Measurements from ENCODE around the gene PPP2R2C. TPM values are rescaled to one million over a fixed set of nuclear protein-coding genes. Genes with fewer than 3 reads are reported as not detected.

Gene PPP2R2C
- total RNA-seq, 3 donors from 2014 or later, result 0.16 to 0.66 (median 0.44) TPM

GRCh38 chr4:6468376-6468775 is 4.0 kb downstream of the PPP2R2C start:
- H3K27ac ChIP-seq, result no peak overlapping the region
- TF ChIP-seq CTCF (IDR thresholded peaks at IDR 0.05), result no peak
- no peak for TF ChIP-seq POLR2A (IDR thresholded peaks at IDR 0.05)
- no peak for TF ChIP-seq POLR2AphosphoS5 (IDR thresholded peaks at IDR 0.05)
- intact Hi-C loops (cut with DNase I; ENCODE audit: low total_unique reads), result loop anchor here (5.0 kb wide), 1 partner anchor 1731 kb away; no protein-coding TSS in a partner anchor
- H3K4me1 ChIP-seq, result peaks cover 0 to 6% of the 10 kb centered on the region in 2 donors
- no peak for DNase-seq (ENCODE audit: low spot score in 2 of 2)
- no peak overlapping the region for H3K4me3 ChIP-seq
- peaks cover 3 to 44% of the 10 kb centered on the region in 2 donors for H3K27me3 ChIP-seq
- H3K9me3 ChIP-seq, result no peaks in the 10 kb centered on the region
- H3K36me3 ChIP-seq, result no peaks in the 10 kb centered on the region

- DNase-seq (ENCODE audit: low spot score in 2 of 2), result peak in 1 of 2 donors; percentile 12
- no peak overlapping the region for H3K4me3 ChIP-seq
- TF ChIP-seq CTCF (IDR thresholded peaks at IDR 0.05), result no peak
- H3K36me3 ChIP-seq, result no peaks in the 10 kb centered on the region
- peaks cover 0 to 6% of the 10 kb centered on the region in 2 donors for H3K4me1 ChIP-seq
- H3K27me3 ChIP-seq, result peaks cover 3 to 36% of the 10 kb centered on the region in 2 donors
- H3K9me3 ChIP-seq, result no peaks in the 10 kb centered on the region
- intact Hi-C loops (cut with DNase I; ENCODE audit: low total_unique reads), result loop anchor here (5.0 kb wide), 1 partner anchor 1730 kb away; no protein-coding TSS in a partner anchor
- no peak overlapping the region for H3K27ac ChIP-seq
Observed at GRCh38 chr4:6467600-6467999, 4.8 kb downstream of the PPP2R2C start.

GRCh38 chr4:6466756-6467381 is 5.5 kb downstream of the PPP2R2C start:
- Histone ChIP-seq H3K27ac (no peak overlapping the region), H3K36me3 (no peaks in the 10 kb centered on the region), H3K27me3 (peaks cover 3 to 33% of the 10 kb centered on the region in 2 donors), H3K4me1 (peaks cover 0 to 6% of the 10 kb centered on the region in 2 donors), H3K4me3 (no peak overlapping the region), H3K9me3 (no peaks in the 10 kb centered on the region)
- no peak for TF ChIP-seq CTCF (IDR thresholded peaks at IDR 0.05)
- no peak for TF ChIP-seq POLR2AphosphoS5 (IDR thresholded peaks at IDR 0.05)
- TF ChIP-seq POLR2A (IDR thresholded peaks at IDR 0.05), result no peak
- peak in 1 of 2 donors; percentile 9 for DNase-seq (ENCODE audit: low spot score in 2 of 2)
- intact Hi-C loops (cut with DNase I; ENCODE audit: low total_unique reads), result loop anchor here (5.0 kb wide), 1 partner anchor 1730 kb away; no protein-coding TSS in a partner anchor

DNA sequence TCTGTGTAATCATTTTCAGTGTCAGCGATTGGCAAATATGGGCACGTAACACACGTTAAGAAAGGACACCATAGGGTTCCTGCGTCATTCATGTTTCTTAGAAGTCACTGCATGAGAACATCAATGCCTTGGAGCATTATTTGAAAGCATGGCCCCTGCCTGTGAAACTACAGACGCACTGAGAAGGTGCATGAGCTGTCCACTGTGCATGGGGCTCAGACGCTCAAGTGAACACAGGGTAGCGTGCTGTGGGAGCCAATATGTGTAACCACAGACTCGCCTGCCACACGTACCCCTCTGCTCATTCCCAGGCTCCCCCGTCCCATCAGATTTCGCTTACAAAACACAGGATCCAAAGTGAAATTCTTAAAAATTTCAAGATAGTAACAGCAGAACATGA is 6.5 kb downstream of the PPP2R2C start:
- intact Hi-C loops (cut with DNase I; ENCODE audit: low total_unique reads), result loop anchor here (5.0 kb wide), 1 partner anchor 1729 kb away; no protein-coding TSS in a partner anchor
- peak in 1 of 2 donors; percentile 2 for DNase-seq (ENCODE audit: low spot score in 2 of 2)
- TF ChIP-seq CTCF (IDR thresholded peaks at IDR 0.05), result no peak
- TF ChIP-seq POLR2A (IDR thresholded peaks at IDR 0.05), result no peak
- TF ChIP-seq POLR2AphosphoS5 (IDR thresholded peaks at IDR 0.05), result no peak
- H3K9me3 ChIP-seq, result no peaks in the 10 kb centered on the region
- H3K4me3 ChIP-seq, result no peak overlapping the region
- peaks cover 0 to 24% of the 10 kb centered on the region in 2 donors for H3K27me3 ChIP-seq
- H3K36me3 ChIP-seq, result no peaks in the 10 kb centered on the region
- H3K4me1 ChIP-seq, result peaks cover 0 to 2% of the 10 kb centered on the region in 2 donors
- H3K27ac ChIP-seq, result no peak overlapping the region

DNA sequence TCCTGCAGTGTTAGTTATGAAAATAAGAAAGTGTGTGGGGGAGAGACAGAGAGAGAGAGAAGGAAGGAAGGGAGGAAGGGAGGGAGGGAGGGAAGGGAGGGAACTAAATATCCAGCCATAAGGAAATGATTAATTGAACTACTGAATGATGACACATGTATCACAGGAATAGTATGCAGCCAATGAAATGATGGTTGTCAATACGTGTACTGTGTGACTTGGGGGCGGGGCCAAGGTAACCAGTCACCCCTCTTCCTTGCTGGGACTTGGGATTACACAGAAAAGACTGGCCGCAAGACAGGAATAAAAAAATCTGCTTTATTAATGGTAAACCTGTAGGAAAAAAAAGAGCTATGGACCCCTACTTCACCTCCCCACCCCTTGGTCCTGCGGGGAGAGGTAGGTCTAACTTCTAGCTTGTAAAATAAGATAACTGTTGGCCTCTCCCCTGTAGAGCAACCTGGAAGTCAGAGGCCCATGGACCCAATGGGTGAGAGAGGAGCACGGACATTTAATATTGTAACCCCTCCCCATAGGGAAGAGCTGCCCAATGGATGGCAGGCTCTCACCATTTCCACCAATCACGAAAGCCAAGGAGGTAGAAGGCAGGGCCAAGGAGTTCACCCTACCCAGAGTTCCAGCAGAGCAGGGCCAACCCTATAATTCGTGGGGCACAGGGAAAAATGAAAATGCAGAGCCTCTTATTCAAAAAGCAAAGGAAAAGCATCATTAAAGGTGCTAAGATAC is 7.4 kb downstream of the PPP2R2C start:
- Histone ChIP-seq H3K27me3 (peaks cover 0 to 15% of the 10 kb centered on the region in 2 donors), H3K9me3 (no peaks in the 10 kb centered on the region), H3K27ac (no peak overlapping the region), H3K4me1 (no peaks in the 10 kb centered on the region), H3K4me3 (no peak overlapping the region), H3K36me3 (no peaks in the 10 kb centered on the region)
- TF ChIP-seq POLR2AphosphoS5 (IDR thresholded peaks at IDR 0.05) (no peak), CTCF (IDR thresholded peaks at IDR 0.05) (no peak), POLR2A (IDR thresholded peaks at IDR 0.05) (no peak)
- DNase-seq (ENCODE audit: low spot score in 2 of 2), result peak in 1 of 2 donors; percentile 41
- intact Hi-C loops (cut with DNase I; ENCODE audit: low total_unique reads), result loop anchor here (5.0 kb wide), 1 partner anchor 1728 kb away; no protein-coding TSS in a partner anchor
